Germinal center (tissue), 1 donor: ENCODE results near the gene GNAS-AS1.

ENCODE experiments used
- DNase-seq: peaks from one replicate; pipeline ENCODE4 v3.0.0; 2012; ENCODE audit warnings: mixed read lengths, low spot score

Gene GNAS-AS1

GRCh38 chr20:58850693-58851174, at the start of gene GNAS-AS1:
Gene GNAS-AS1 (minus strand): TSS chr20:58850902.
- peak; percentile 95 for DNase-seq

DNA sequence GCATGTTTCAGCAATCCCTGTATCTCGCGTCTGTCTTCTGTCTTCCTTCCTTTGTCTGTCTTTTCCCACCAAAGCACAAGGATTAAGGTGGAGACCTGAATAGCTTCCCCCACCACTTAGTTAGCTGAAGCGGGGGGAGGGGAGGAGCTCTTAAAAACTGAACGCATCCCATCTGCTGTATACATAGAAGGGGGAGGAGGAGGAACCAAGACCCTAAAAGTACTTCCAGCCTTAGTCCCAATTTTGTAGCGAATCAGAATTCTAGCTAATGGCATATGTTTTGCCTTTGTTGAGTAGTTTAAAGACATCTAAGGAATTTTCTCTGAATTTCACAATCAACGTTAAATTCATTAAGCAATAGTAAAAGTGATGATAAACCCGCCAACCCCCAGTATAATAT, 49.7 kb upstream of the GNAS-AS1 start:
- no peak for DNase-seq

DNA sequence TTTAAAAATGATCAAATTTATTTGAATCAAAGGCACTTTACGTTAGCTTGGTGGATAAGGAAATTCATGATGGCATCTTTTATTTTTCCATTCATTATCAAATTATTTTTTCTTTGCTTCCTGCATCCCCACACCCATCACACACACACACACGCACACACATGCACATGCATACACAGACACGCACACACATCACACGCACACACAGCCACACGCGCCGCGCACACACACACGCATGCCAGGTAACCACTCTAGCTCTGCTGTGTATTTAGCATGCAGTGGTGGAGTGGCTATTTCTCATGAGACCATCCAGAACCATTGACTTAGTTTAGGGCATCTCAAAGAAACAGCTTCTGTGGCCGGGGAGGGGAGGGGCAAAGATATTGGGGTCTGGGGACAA, 48.8 kb upstream of the GNAS-AS1 start:
- DNase-seq, result no peak

DNA sequence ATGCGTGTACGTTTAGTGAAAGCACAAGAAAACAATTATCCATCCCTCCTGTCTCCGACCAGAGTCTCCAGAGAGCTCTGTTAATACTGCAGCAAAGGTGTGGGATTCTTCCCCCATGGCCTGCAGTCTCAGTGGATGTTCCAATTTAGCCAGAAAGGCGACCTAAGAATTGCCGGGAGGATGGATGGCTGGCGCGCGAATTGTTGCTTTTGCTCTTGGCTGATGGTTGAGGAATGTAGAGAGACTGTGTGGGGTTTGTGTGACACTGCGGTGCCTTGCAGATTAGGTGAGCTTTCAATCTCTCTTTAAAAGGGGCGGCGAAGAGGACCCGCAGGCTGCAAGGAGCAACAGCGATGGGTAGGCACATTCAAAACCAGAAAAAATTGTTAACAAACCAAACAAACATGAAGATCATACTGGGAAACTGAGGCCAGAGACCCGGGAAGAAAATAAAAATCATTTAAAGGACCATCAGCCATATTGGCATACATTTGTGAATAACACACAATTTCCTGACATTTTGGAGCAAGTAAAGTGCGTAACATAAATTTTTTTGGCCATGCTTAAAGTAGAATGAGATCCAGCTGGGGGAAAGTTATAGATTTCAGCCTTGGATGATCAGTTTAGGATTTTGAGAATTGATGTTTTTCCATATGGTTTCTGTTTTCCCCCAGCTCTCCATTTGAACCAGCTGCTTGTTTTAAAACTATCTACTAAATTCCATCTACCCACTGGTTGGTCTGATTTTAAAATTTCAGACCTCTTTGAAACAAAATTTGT, 48.1 kb upstream of the GNAS-AS1 start:
- DNase-seq, result no peak

- DNase-seq, result no peak
These were observed 46.8 kb upstream of the GNAS-AS1 start for GRCh38 chr20:58897488-58897887.

- DNase-seq, result no peak
These were observed 46.1 kb upstream of the GNAS-AS1 start for GRCh38 chr20:58896820-58897219.

- DNase-seq, result no peak
These were observed 44.9 kb upstream of the GNAS-AS1 start for GRCh38 chr20:58895448-58896180.

DNA sequence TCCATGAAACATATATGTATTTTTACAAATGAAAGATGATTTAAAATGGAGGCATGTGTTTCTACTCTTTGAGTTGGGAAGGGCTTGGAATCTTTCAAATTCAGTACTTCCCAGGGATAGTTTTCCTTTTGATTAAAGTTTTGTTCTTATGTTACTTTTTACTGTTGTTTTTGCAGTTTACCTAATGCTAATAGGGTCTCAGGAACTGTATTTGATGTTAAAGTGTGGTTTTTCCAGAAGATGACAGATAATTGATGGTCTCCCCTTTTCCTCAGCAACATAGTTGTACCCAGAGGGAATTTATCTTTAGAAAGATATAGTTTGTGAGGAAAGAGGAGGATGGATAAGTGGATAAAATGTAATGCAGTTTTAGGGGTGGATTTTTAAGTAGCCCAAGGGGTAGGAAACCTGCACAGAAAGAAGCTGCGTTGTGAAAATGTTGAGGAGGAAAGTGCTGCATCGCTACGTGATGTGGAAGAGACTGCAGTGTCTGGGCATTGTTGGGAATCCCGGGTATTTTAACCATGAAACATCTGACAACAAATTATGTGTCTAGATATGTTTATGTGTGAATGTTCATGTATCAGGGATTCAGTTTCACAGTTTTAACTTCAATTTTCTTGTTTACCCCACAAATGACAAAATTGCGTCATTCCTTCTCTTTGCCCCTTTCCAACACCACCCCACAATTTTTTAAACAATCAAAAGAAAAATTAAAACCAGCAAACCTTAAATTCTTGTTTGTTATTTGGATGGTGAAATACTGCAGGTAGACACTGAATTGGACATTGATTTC, 44.1 kb upstream of the GNAS-AS1 start:
- no peak for DNase-seq

DNA sequence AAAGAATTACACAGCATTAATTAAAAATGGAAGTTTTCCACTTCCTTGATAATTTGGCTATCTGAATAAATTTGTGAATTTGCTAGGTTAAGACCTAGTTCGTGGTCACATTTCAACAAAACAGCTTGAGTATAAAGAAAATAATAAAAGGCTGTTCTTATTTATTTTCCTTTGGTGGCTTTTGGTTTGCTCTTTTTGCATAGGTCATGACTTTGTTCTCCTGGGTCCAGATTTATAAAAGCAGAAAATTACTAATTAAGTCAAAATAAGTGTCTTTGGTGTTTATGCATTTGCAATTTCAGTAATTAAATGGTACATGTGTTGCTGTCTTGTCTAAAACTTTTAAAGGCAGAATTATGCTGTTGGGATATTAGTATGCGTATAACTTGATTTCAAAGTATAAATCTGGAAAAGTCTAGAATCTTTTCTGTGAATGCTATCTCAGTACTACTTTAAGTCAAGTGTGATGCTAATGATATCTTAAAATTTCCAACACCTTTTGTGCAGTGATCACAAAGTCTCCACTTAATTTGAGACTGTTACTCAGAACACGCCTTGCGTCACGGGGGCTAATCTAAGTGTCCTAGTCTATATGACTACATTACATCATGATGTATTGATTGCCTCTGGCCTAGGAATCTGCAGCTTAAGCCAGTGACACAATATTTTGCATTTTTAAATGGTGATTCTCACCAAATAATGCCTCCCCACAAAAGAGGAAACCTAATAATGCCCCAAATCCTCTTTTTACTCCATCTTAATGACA, 42.8 kb upstream of the GNAS-AS1 start:
- no peak for DNase-seq

DNA sequence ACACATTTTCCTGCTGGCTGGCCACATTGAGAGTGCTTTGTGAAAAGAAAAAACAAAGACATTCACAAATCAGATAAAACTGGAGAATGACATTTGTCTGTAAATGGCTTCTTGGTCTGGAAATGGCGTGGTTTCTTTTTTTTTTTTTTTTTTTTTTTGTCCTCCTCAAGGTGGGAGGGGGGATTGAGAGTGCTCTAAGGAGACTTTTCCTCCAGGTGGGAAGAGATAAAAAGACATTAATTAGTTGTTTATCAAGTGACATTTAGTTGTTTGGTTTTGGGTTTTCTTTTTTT, 42.2 kb upstream of the GNAS-AS1 start:
- DNase-seq, result peak; percentile 15

DNA sequence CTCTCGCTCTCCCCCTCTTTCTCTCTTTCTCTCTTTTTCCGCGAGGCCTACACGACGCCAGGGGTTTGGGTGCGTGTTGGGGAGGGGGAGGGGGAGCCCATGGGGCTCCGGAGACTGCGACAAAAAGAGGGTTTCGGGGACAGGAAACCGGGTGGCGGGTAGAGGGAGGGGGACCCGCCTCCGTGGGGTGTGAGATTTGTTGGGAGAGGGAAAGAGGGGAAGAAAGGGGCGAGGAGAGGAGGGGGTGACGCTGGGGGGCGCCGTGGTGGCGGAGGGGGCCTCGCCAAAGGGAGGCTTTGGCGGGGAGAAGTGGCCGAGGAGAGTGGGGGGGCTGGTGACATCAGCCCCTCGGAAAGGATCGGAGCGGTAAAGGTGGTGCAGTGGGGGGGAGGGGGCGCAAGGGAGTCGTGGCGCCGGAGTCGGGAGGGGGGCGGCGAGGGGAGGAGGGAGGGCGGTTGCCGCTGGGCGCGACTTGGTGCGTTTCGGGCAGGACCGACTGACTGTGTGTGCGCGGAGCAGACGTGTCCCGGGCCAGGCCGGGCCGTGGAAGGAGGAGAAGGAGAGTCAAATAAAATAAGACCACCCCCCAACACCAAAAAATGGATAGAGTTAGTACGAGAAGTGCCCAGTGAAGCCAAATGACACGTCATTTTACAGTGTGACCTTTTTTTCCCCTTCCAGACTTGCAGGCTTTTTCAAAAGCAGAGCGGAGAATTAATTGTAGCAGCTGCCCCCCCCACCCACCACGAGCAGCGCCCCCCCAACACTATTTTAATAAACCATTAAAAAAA, 41.6 kb upstream of the GNAS-AS1 start:
- DNase-seq, result peak; percentile 76

- DNase-seq, result peak; percentile 64
These were observed 41.0 kb upstream of the GNAS-AS1 start for GRCh38 chr20:58891718-58892140.

- DNase-seq, result peak; percentile 85
These were observed 40.5 kb upstream of the GNAS-AS1 start for GRCh38 chr20:58891086-58891717.

DNA sequence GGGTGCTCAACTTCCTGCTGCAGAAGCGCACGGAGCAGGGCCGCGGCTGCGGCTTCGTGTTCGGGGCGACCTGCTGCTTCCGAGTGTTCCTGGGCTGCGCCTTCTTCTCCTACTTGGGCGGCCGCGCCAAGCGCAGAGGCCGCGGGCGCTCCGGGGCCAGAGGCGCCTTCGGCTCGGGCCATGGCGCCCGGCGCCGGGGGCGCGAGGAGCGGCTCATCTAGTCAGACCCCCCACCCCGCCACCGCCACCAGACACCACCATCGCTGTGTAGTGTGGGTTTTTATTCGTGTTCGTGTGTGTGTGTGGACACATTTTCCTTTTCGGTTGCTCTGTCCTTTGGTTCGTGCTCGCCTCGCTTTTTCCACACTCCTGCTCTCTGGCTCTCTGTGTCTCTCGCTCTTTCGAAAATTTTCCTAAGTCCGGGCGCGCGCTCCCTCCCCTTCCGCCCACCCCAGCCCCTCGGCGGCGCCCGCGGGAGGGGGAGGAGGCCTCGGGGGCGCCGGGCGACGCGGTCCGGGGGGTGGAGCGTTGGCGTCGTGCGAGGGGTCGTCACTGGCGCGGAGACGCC, 39.9 kb upstream of the GNAS-AS1 start:
- DNase-seq, result peak; percentile 68

GRCh38 chr20:58889798-58890517, 39.3 kb upstream of the GNAS-AS1 start:
- peak; percentile 12 for DNase-seq

- peak; percentile 17 for DNase-seq
These were observed 38.6 kb upstream of the GNAS-AS1 start for GRCh38 chr20:58889334-58889760.

DNA sequence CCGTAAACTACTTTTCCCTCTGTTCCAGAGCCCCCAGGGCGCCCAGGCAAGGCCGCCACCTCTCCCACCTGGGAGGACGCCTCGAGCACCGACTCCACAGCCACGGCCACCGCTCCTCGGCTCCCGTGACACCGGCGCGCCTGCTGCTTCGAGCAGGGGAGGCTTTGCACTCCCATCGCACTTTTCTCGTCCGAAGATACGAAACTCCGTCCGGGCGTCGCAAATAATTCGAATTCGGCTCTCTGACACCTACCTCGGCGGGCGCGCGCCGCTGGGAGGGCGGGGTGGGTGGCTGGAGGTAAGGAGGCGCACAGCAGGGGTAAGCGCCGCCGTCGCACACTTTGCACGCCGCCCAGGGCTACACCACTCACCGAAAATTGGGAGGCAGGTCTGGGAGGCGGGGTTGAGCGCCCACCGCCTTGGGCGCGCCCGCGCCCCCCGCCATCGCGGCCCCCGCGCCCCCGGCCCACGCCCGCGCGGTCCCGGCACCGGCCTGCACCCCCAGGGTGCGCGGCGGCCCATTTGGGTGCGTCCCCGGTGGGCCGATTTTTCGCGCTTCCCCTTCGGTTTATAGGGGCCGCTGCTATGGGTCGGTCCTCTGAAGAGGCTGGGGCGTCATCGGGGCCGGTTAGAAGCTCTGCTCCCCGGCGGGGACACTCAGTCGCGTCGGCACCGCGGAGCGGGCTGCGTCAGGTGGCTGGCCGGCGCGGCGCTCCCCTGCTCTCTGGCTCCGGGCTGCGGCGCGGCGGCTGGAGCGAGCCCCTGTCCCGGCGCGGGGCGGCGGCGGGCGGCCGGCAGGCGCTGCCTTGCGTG, 38.0 kb upstream of the GNAS-AS1 start:
- peak; percentile 87 for DNase-seq

DNA sequence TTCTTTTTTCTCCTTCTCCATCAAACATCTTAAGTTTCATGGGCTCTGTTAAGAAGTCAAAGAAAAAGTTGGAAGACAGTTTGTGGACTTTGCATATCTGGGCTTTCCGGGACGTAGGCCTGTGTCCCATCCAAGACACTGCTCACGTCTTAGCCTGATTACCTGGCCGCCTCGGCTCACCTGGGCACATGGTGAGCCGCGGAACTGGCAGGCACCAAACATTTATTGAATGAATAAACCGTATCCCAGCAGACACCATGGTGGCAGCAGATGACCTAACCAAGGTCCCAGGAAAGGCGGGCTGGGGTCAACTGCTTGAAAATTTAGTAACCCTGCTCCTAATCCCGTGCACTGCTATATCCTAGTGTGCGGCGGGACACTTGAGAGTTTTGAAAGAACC, 37.4 kb upstream of the GNAS-AS1 start:
- DNase-seq, result no peak

- DNase-seq, result no peak
These were observed 35.8 kb upstream of the GNAS-AS1 start for GRCh38 chr20:58886546-58886945.
